GM13977 (cell line): ENCODE data around the gene SMARCC2.

Experiments
- DNase-seq: peaks from one replicate; pipeline ENCODE4 v3.0.0; 2012; ENCODE audit warnings: low spot score
- in situ Hi-C: fragments of 300-500 bp; cut with MboI; formaldehyde crosslinking; loops from one replicate; pipeline ENCODE4 v1.12.0; 2022; ENCODE audit warnings: low sequenced_read_pairs, low pct_unique_long_range_greater_than_20kb, mixed read lengths, inconsistent platforms; ENCODE audit not compliant: unreplicated experiment
- TF ChIP-seq, protein P1 (sequence below): IDR thresholded peaks from 2 replicates; pipeline ENCODE4 v1.5.1; 2012; ENCODE audit warnings: mild to moderate bottlenecking, control low read depth; ENCODE audit not compliant: insufficient read depth; ENCODE audit errors: extremely low read depth, missing control alignments

The SMARCC2 gene

GRCh38 chr12:56129942-56130495 is 59.3 kb downstream of the SMARCC2 start:
- TF ChIP-seq, protein P1, sequence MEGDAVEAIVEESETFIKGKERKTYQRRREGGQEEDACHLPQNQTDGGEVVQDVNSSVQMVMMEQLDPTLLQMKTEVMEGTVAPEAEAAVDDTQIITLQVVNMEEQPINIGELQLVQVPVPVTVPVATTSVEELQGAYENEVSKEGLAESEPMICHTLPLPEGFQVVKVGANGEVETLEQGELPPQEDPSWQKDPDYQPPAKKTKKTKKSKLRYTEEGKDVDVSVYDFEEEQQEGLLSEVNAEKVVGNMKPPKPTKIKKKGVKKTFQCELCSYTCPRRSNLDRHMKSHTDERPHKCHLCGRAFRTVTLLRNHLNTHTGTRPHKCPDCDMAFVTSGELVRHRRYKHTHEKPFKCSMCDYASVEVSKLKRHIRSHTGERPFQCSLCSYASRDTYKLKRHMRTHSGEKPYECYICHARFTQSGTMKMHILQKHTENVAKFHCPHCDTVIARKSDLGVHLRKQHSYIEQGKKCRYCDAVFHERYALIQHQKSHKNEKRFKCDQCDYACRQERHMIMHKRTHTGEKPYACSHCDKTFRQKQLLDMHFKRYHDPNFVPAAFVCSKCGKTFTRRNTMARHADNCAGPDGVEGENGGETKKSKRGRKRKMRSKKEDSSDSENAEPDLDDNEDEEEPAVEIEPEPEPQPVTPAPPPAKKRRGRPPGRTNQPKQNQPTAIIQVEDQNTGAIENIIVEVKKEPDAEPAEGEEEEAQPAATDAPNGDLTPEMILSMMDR, result no peak
- in situ Hi-C loops, result no loop called here
- no peak for DNase-seq

GRCh38 chr12:56129206-56129941 is 59.9 kb downstream of the SMARCC2 start:
- in situ Hi-C loops, result no loop called here
- TF ChIP-seq, protein P1, result no peak
- DNase-seq, result peak; percentile 69

- in situ Hi-C loops, result no loop called here
Observed at GRCh38 chr12:56128670-56129205, 60.5 kb downstream of the SMARCC2 start.

GRCh38 chr12:56127888-56128669 is 61.2 kb downstream of the SMARCC2 start, which contains the start of gene ESYT1:
TSS of gene ESYT1 (plus strand) at chr12:56128267. CDS start at chr12:56128320, 53 bp downstream.
- TF ChIP-seq, protein P1, result no peak
- peak; percentile 98 for DNase-seq
- in situ Hi-C loops, result no loop called here

More at GRCh38 chr12:56128670-56129205, 60.5 kb downstream of the SMARCC2 start:
- DNase-seq, result peak; percentile 51
- TF ChIP-seq, protein P1, result no peak

GRCh38 chr12:56127485-56127887 is 61.8 kb downstream of the SMARCC2 start:
- TF ChIP-seq, protein P1, result no peak
- DNase-seq, result no peak
- in situ Hi-C loops, result no loop called here

DNA sequence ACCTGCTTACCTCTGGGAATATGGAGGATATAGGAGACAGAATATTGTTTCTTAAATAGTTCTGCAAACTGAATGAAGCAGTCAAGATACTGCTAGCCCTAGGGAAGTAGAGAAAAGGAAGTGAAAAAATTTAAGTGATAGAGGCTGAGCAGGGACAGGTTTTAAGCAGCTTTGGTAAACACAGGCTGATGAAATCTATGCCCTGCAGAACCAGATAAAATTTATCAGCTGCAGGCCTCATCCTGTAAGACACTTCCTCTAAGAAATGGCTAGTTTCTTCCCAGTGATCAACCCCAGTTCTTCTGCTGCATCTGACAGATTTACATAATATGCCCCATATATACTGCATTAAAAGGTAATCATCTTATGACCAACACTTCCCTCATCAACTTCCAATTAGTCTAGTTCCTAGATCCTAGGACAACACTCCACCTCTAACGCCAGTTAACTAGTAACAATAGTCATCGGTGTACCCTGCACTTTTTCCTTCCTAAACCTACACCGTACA is 62.5 kb downstream of the SMARCC2 start:
- in situ Hi-C loops, result no loop called here
- TF ChIP-seq, protein P1, result no peak
- DNase-seq, result no peak
